Measurements from ENCODE around the gene PLD1.

Gene PLD1

GRCh38 chr3:171763392-171763791, 46.9 kb downstream of the PLD1 start:
- TF ChIP-seq CTCF (IDR thresholded peaks at IDR 0.05; ENCODE audit: control extremely low read depth, extremely low read depth, low read depth, missing control alignments) = no peak
- POLR2A ChIA-PET = no interaction called here
- no peak for DNase-seq (ENCODE audit: extremely low spot score)
- CTCF ChIA-PET = interaction anchor here (1.1 to 2.3 kb wide), 5 partner anchors 9 to 94 kb away, joined by 3 to 23 read pairs (median 4); no protein-coding TSS in a partner anchor

DNA sequence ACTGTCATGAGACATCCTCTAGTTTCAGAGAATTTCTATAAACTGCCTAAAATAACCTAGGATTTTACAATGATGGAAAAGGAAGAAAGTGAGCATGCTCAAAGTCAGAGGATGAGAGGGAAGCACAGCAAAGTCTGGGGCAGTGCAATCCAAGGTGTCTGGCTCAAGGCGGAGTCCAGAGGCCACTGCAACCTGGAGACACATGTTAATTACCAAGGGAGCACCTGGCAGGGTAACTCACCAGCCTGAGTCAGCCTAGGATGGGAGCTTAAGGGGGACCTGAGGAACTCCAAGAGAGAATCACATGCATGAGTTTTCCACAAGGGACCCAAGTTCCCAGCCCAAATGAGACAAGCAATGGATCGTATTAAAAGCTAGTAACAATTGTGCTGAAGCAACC, 49.8 kb downstream of the PLD1 start:
- no peak for TF ChIP-seq CTCF (IDR thresholded peaks at IDR 0.05; ENCODE audit: control extremely low read depth, extremely low read depth, low read depth, missing control alignments)
- no peak for DNase-seq (ENCODE audit: extremely low spot score)
- CTCF ChIA-PET = interaction anchor here (1.2 to 1.6 kb wide), 2 partner anchors 12 to 146 kb away, joined by 3 read pairs; no protein-coding TSS in a partner anchor
- POLR2A ChIA-PET = no interaction called here

DNA sequence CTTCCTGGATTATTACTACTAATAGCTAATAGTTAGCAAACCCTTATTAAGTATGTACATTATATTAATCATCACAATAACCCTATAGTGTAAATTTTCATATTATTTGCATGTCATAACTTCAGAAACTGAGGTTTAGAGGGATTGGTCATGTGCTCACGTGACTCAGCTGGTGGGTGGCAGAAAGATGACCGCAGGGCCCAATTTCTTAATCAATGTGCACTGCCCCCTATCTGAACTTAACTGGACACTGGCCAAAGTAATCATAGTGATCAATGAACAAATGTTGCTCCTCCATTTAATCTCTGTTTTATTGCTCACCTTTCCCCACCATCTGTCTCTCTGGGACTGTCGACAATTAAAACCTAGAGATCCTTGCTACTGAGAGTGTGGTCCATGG, 52.2 kb downstream of the PLD1 start:
- no peak for TF ChIP-seq CTCF (IDR thresholded peaks at IDR 0.05; ENCODE audit: control extremely low read depth, extremely low read depth, low read depth, missing control alignments)
- DNase-seq (ENCODE audit: extremely low spot score) = no peak
- POLR2A ChIA-PET = no interaction called here
- CTCF ChIA-PET = interaction anchor here (0.9 to 2.5 kb wide), 8 partner anchors 9 to 708 kb away, joined by 3 to 16 read pairs (median 3); no protein-coding TSS in a partner anchor

GRCh38 chr3:171757361-171758034, 52.8 kb downstream of the PLD1 start:
- POLR2A ChIA-PET = no interaction called here
- no peak for TF ChIP-seq CTCF (IDR thresholded peaks at IDR 0.05; ENCODE audit: control extremely low read depth, extremely low read depth, low read depth, missing control alignments)
- CTCF ChIA-PET = interaction anchor here (0.9 to 2.5 kb wide), 8 partner anchors 8 to 708 kb away, joined by 3 to 16 read pairs (median 3); no protein-coding TSS in a partner anchor
- DNase-seq (ENCODE audit: extremely low spot score) = no peak

DNA sequence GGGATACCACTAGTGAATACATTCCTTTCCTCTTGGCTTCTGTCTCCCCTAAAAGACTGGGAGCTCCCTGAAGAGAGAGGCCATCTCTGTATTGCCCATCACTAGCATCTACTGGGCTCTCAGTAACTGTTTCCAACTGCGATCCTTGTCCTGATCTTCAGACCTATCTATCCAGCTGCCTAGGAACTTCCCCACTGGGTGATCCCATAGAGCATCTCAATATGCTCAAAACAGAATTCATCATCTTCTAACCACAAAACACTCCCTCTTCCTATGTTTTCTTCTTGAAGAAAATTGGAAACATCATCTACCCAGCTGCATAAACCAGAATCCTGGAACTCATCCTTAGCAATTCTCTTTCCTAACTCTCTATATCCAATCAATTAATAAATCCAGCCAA, 54.6 kb downstream of the PLD1 start:
- ChIA-PET POLR2A (no interaction called here), CTCF (interaction anchor here (1.2 to 2.5 kb wide), 4 partner anchors 9 to 16 kb away, joined by 3 to 10 read pairs (median 6); no protein-coding TSS in a partner anchor)
- TF ChIP-seq CTCF (IDR thresholded peaks at IDR 0.05; ENCODE audit: control extremely low read depth, extremely low read depth, low read depth, missing control alignments) = no peak
- no peak for DNase-seq (ENCODE audit: extremely low spot score)

GRCh38 chr3:171755015-171755589, 55.2 kb downstream of the PLD1 start:
- DNase-seq (ENCODE audit: extremely low spot score) = no peak
- POLR2A ChIA-PET = no interaction called here
- no peak for TF ChIP-seq CTCF (IDR thresholded peaks at IDR 0.05; ENCODE audit: control extremely low read depth, extremely low read depth, low read depth, missing control alignments)
- CTCF ChIA-PET = interaction anchor here (1.2 to 2.5 kb wide), 4 partner anchors 9 to 17 kb away, joined by 3 to 10 read pairs (median 6); no protein-coding TSS in a partner anchor

All from GM10248 (cell line).